ENCODE measurements around the gene CNTNAP4.

DNA sequence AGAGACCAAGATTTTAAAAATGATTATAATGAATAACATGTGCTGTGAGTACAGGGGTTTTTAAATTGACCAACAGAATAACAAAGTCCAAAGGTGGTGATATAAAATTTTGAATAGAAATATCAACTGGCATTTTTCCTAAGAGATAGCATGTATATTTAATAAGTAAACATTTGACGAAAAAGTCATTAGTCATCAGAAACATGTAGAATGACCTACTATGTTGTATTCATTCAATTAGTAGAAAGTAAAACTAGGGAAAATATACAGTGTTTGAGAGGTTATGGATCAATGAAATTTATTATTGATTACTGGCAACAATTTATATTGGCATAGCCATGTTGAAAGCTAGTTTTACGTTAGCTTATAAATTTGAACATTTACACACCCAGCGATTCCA is 30.6 kb upstream of the CNTNAP4 start:
- TF ChIP-seq POLR2A (IDR thresholded peaks at IDR 0.05; ENCODE audit: low read depth, low read length): no peak
- no peak for TF ChIP-seq POLR2AphosphoS5 (IDR thresholded peaks at IDR 0.05; ENCODE audit: low read depth, low read length)
